Lung (tissue), 12 donors: ENCODE results near the gene EHD4. TPM values are rescaled to one million over a fixed set of nuclear protein-coding genes. Genes with fewer than 3 reads are reported as not detected.
A peak's percentile ranks its signal among the peaks of the same experiment; 100 is the strongest.

ENCODE experiments used
- ATAC-seq: fragments of 200-7000 bp; cut with Tn5 transposase; one replicate; pipeline ENCODE4 v1.9.1; 2020; ENCODE audit warnings: moderate number of reproducible peaks; ENCODE audit not compliant: insufficient read depth, low FRiP score
- DNase-seq, 3 donors: peaks; one replicate each; pipeline ENCODE4 v3.0.0-alpha.2; 2013 to 2017
- H3K27ac ChIP-seq, 2 donors: one replicate each; pipeline ENCODE4 v1.5.1; 2013; ENCODE audit warnings: mild to moderate bottlenecking in 2 of 2, moderate library complexity in 2 of 2, control low read depth in 1 of 2, inconsistent platforms in 1 of 2, low read depth in 1 of 2, low read length in 1 of 2
- H3K27me3 ChIP-seq, 3 donors: one replicate each; pipeline ENCODE4 v1.5.1; 2013; ENCODE audit warnings: low read length in 2 of 3; ENCODE audit not compliant: control insufficient read depth in 3 of 3, insufficient read depth in 3 of 3
- H3K36me3 ChIP-seq, 4 donors: one replicate each; pipeline ENCODE4 v1.5.1; 2013; ENCODE audit warnings: low read length in 4 of 4, mild to moderate bottlenecking in 1 of 4, moderate library complexity in 1 of 4; ENCODE audit not compliant: control insufficient read depth in 4 of 4, insufficient read depth in 4 of 4
- H3K4me1 ChIP-seq, 5 donors: one replicate each; pipeline ENCODE4 v1.5.1; 2013; ENCODE audit warnings: low read length in 5 of 5, mild to moderate bottlenecking in 2 of 5, moderate library complexity in 1 of 5; ENCODE audit not compliant: control insufficient read depth in 5 of 5, insufficient read depth in 5 of 5
- H3K4me3 ChIP-seq: one replicate; pipeline ENCODE4 v1.5.1; 2013; ENCODE audit warnings: mild to moderate bottlenecking, control low read depth, moderate library complexity
- H3K9ac ChIP-seq, 2 donors: one replicate each; pipeline ENCODE4 v1.5.1; 2013; ENCODE audit warnings: low read length in 2 of 2, control low read depth in 1 of 2; ENCODE audit not compliant: insufficient read depth in 1 of 2
- H3K9me3 ChIP-seq, 4 donors: one replicate each; pipeline ENCODE4 v1.5.1; 2013; ENCODE audit warnings: low read length in 3 of 4, mild to moderate bottlenecking in 1 of 4, moderate library complexity in 1 of 4; ENCODE audit not compliant: control insufficient read depth in 4 of 4, insufficient read depth in 3 of 4
- CTCF ChIP-seq: IDR thresholded peaks from 2 replicates; pipeline ENCODE4 v1.5.1; 2012; ENCODE audit warnings: mild to moderate bottlenecking; ENCODE audit errors: control extremely low read depth, extremely low read depth
- WGBS, 2 donors: extraction: QIAGEN DNeasy Blood & Tissue Kit; methylation state at CpG; one replicate each; pipeline ENCODE4 v1.1.7; 2013; 5-methylcytosine and 5-hydroxymethylcytosine counted together
- polyA plus RNA-seq, 2 donors: library from polyadenylated mRNA; stranded (reverse); fragments of 200-250 nt; gene quantifications; one replicate each; pipeline ENCODE4 v1.2.1, GENCODE V29; 2013
- total RNA-seq, 2 donors: library from RNA; depleted of rRNA in 1 of 2; stranded (reverse); fragments of >200 nt in 1 of 2; gene quantifications; one replicate each; pipeline ENCODE4 v1.2.1, GENCODE V29; 2014 to 2021
- donor health status: control.
- donor health status: control.
- donor health status: Bipolar disorder and iron deficiency.
- donor health status: healthy.
- donor health status: DM: yes; HTN: yes; CAD: no.

EHD4 gene
- total and polyA plus RNA-seq, 4 donors: 16.4 to 36.3 (median 25.9) TPM

GRCh38 chr15:41989573-41990242 lies 17.4 kb upstream of the EHD4 start:
- peak; percentile 90 for ATAC-seq
- peak; percentile 95 for TF ChIP-seq CTCF
- WGBS, 2 donors: 23 to 24% methylated on average over 9 of the region's 9 CpGs
- Histone ChIP-seq H3K36me3 (no peaks in the 10 kb centered on the region), H3K4me1 (no peaks in the 10 kb centered on the region), H3K27me3 (peaks cover 0 to 2% (median 0%) of the 10 kb centered on the region in 3 donors), H3K9ac (no peak overlapping the region), H3K9me3 (no peaks in the 10 kb centered on the region), H3K4me3 (no peak overlapping the region), H3K27ac (no peak overlapping the region)
- DNase-seq: peak; percentile 78 to 88 (median 81)

GRCh38 chr15:41988896-41989572 lies 16.7 kb upstream of the EHD4 start:
- H3K9ac ChIP-seq: no peak overlapping the region
- no peak overlapping the region for H3K27ac ChIP-seq
- H3K4me3 ChIP-seq: no peak overlapping the region
- H3K36me3 ChIP-seq: no peaks in the 10 kb centered on the region
- DNase-seq (no peak), ATAC-seq (no peak)
- WGBS, 2 donors: 77 to 80% methylated on average over 21 of the region's 21 CpGs
- no peaks in the 10 kb centered on the region for H3K4me1 ChIP-seq
- H3K9me3 ChIP-seq: no peaks in the 10 kb centered on the region
- H3K27me3 ChIP-seq: peaks cover 0 to 2% (median 0%) of the 10 kb centered on the region in 3 donors
- TF ChIP-seq CTCF: no peak

- H3K9me3 ChIP-seq: no peaks in the 10 kb centered on the region
- WGBS, 2 donors: 93 to 97% methylated on average over 9 to 11 of the region's 11 CpGs
- H3K9ac ChIP-seq: no peak overlapping the region
- H3K4me1 ChIP-seq: no peaks in the 10 kb centered on the region
- H3K27ac ChIP-seq: no peak overlapping the region
- no peak for TF ChIP-seq CTCF
- H3K4me3 ChIP-seq: no peak overlapping the region
- H3K36me3 ChIP-seq: no peaks in the 10 kb centered on the region
- ATAC-seq: no peak
- no peak for DNase-seq
- peaks cover 0 to 2% (median 0%) of the 10 kb centered on the region in 3 donors for H3K27me3 ChIP-seq
Observed at GRCh38 chr15:41987925-41988275, 15.5 kb upstream of the EHD4 start.
